Nephron (organoid): ENCODE results near the gene ACBD6.

Experiments
- H3K27ac Mint-ChIP-seq, 3 experiments: 2 replicates each; pipeline ENCODE4 v1.8.0; 2020; ENCODE audit warnings: mixed read lengths in 3 of 3, mild to moderate bottlenecking in 2 of 3, moderate library complexity in 1 of 3
- H3K27me3 Mint-ChIP-seq: 2 replicates; pipeline ENCODE4 v1.8.0; 2021; ENCODE audit warnings: low read depth, mild to moderate bottlenecking, moderate library complexity, mixed read lengths
- H3K36me3 Mint-ChIP-seq: 2 replicates; pipeline ENCODE4 v1.8.0; 2020; ENCODE audit warnings: low read depth, mixed read lengths
- H3K4me1 Mint-ChIP-seq: 2 replicates; pipeline ENCODE4 v1.8.0; 2020; ENCODE audit warnings: mixed read lengths
- H3K4me3 Mint-ChIP-seq, 3 experiments: 2 replicates each; pipeline ENCODE4 v1.8.0; 2020; ENCODE audit warnings: mild to moderate bottlenecking in 3 of 3, mixed read lengths in 3 of 3, moderate library complexity in 2 of 3
- H3K9me3 Mint-ChIP-seq: 2 replicates; pipeline ENCODE4 v1.8.0; 2020; ENCODE audit warnings: mixed read lengths
- CTCF ChIP-seq, 3 experiments: fragments of 200-600 bp; sonication (generic); IDR thresholded peaks; one replicate each; pipeline ENCODE4 v1.5.0; 2021; ENCODE audit warnings: antibody characterized with exemption in 3 of 3; ENCODE audit not compliant: unreplicated experiment in 3 of 3

Gene ACBD6

GRCh38 chr1:180370188-180370587 lies 132.2 kb downstream of the ACBD6 start:
- H3K9me3 Mint-ChIP-seq, result no peaks in the 10 kb centered on the region
- no peak overlapping the region for H3K27ac Mint-ChIP-seq
- no peak for TF ChIP-seq CTCF (IDR thresholded peaks at IDR 0.05; ENCODE audit: unreplicated experiment in 3 of 3)
- no peaks in the 10 kb centered on the region for H3K27me3 Mint-ChIP-seq
- no peak overlapping the region for H3K4me3 Mint-ChIP-seq
- peaks cover 8% of the 10 kb centered on the region for H3K4me1 Mint-ChIP-seq
- no peaks in the 10 kb centered on the region for H3K36me3 Mint-ChIP-seq

GRCh38 chr1:180369061-180369460 lies 133.3 kb downstream of the ACBD6 start:
- TF ChIP-seq CTCF (IDR thresholded peaks at IDR 0.05; ENCODE audit: unreplicated experiment in 3 of 3), result no peak
- H3K4me3 Mint-ChIP-seq, result no peak overlapping the region
- H3K27ac Mint-ChIP-seq, result no peak overlapping the region
- no peaks in the 10 kb centered on the region for H3K36me3 Mint-ChIP-seq
- H3K9me3 Mint-ChIP-seq, result no peaks in the 10 kb centered on the region
- peaks cover 8% of the 10 kb centered on the region for H3K4me1 Mint-ChIP-seq
- no peaks in the 10 kb centered on the region for H3K27me3 Mint-ChIP-seq

- Mint-ChIP-seq H3K9me3 (no peaks in the 10 kb centered on the region), H3K27me3 (no peaks in the 10 kb centered on the region), H3K27ac (peak overlapping the region in 1 of 3 experiments; percentile 5), H3K4me3 (no peak overlapping the region), H3K4me1 (peaks cover 8% of the 10 kb centered on the region), H3K36me3 (no peaks in the 10 kb centered on the region)
- TF ChIP-seq CTCF (IDR thresholded peaks at IDR 0.05; ENCODE audit: unreplicated experiment in 3 of 3), result no peak
Observed at GRCh38 chr1:180366371-180367068, 135.9 kb downstream of the ACBD6 start.

GRCh38 chr1:180365039-180365438 lies 137.3 kb downstream of the ACBD6 start:
- peaks cover 12% of the 10 kb centered on the region for H3K4me1 Mint-ChIP-seq
- no peak for TF ChIP-seq CTCF (IDR thresholded peaks at IDR 0.05; ENCODE audit: unreplicated experiment in 3 of 3)
- no peak overlapping the region for H3K27ac Mint-ChIP-seq
- H3K27me3 Mint-ChIP-seq, result no peaks in the 10 kb centered on the region
- H3K9me3 Mint-ChIP-seq, result no peaks in the 10 kb centered on the region
- H3K4me3 Mint-ChIP-seq, result no peak overlapping the region
- H3K36me3 Mint-ChIP-seq, result no peaks in the 10 kb centered on the region

- H3K36me3 Mint-ChIP-seq, result no peaks in the 10 kb centered on the region
- H3K27me3 Mint-ChIP-seq, result no peaks in the 10 kb centered on the region
- TF ChIP-seq CTCF (IDR thresholded peaks at IDR 0.05; ENCODE audit: unreplicated experiment in 3 of 3), result no peak
- peaks cover 25% of the 10 kb centered on the region for H3K4me1 Mint-ChIP-seq
- H3K4me3 Mint-ChIP-seq, result no peak overlapping the region
- H3K27ac Mint-ChIP-seq, result no peak overlapping the region
- H3K9me3 Mint-ChIP-seq, result no peaks in the 10 kb centered on the region
Observed at GRCh38 chr1:180363246-180363995, 139.0 kb downstream of the ACBD6 start.
